Panc1 (cell line): ENCODE data around the gene NR1I3. TPM values are rescaled to one million over a fixed set of nuclear protein-coding genes. Genes with fewer than 3 reads are reported as not detected.

Source experiments
- ATAC-seq: fragments of 200-7000 bp; cut with Tn5 transposase; 2 replicates; pipeline ENCODE4 v1.9.1; 2020; ENCODE audit warnings: mild to moderate bottlenecking, moderate library complexity
- BruUV-seq: library from RNA; stranded (reverse); fragments of 400-500 nt; replicated peaks from 2 replicates; lab custom pipeline; 2021; lab: Mats Ljungman, UMichigan
- CTCF ChIA-PET: fragments of 300-600 bp; sonication (Branson Sonifier 250); formaldehyde crosslinking; loops from one replicate; lab custom pipeline; 2022; ENCODE audit warnings: antibody characterized with exemption; lab: Charles Lee
- POLR2A ChIA-PET: fragments of 300-600 bp; sonication (Branson Sonifier 250); formaldehyde crosslinking; loops from one replicate; lab custom pipeline; 2022; ENCODE audit warnings: antibody characterized with exemption; lab: Charles Lee
- DNase-seq: peaks from one replicate; pipeline ENCODE4 v3.0.0-alpha.2; 2010; ENCODE audit warnings: low read depth, low spot score
- H3K27ac ChIP-seq: 2 replicates; pipeline ENCODE4 v1.5.1; 2011; ENCODE audit warnings: mild to moderate bottlenecking, low read length, inconsistent platforms
- H3K27me3 ChIP-seq: fragments of 200-500 bp; sonication (Bioruptor generic); 2 replicates; pipeline ENCODE4 v1.6.0; 2014; ENCODE audit warnings: low read length, inconsistent platforms; ENCODE audit not compliant: control insufficient read depth, insufficient read depth
- H3K36me3 ChIP-seq: fragments of 200-500 bp; sonication (Bioruptor generic); 2 replicates; pipeline ENCODE4 v1.5.1; 2014; ENCODE audit warnings: inconsistent platforms, mild to moderate bottlenecking, low read length, moderate library complexity; ENCODE audit not compliant: control insufficient read depth, insufficient read depth
- H3K4me1 ChIP-seq: 2 replicates; pipeline ENCODE4 v1.5.1; 2011; ENCODE audit warnings: inconsistent platforms, mild to moderate bottlenecking, low read length, moderate library complexity; ENCODE audit not compliant: control insufficient read depth, insufficient read depth
- H3K4me3 ChIP-seq, 2 experiments: 2 replicates each; pipeline ENCODE4 v1.5.1; 2011 to 2012; ENCODE audit warnings: low read depth in 2 of 2, low read length in 2 of 2, mild to moderate bottlenecking in 2 of 2, inconsistent platforms in 1 of 2, moderate library complexity in 1 of 2
- H3K9me3 ChIP-seq: fragments of 200-500 bp; sonication (Bioruptor generic); 2 replicates; pipeline ENCODE4 v1.5.1; 2014; ENCODE audit warnings: low read depth, mild to moderate bottlenecking, inconsistent platforms, low read length, moderate library complexity; ENCODE audit not compliant: control insufficient read depth, insufficient read depth
- POLR2AphosphoS5 ChIP-seq: IDR thresholded peaks from 2 replicates; pipeline ENCODE4 v1.6.1; 2012; ENCODE audit warnings: mild to moderate bottlenecking, low read depth, low read length, moderate library complexity
- REST ChIP-seq, 2 experiments: IDR thresholded peaks; 2 replicates each; pipeline ENCODE4 v1.6.1; 2011 to 2012; ENCODE audit warnings: low read depth in 2 of 2, control low read depth in 1 of 2, low read length in 1 of 2, mild to moderate bottlenecking in 1 of 2, moderate library complexity in 1 of 2; ENCODE audit not compliant: insufficient read depth in 1 of 2
- SIN3A ChIP-seq: IDR thresholded peaks from 2 replicates; pipeline ENCODE4 v1.6.1; 2012; ENCODE audit warnings: low read depth, mild to moderate bottlenecking, low read length, moderate library complexity, borderline replicate concordance; ENCODE audit not compliant: insufficient read depth
- TCF7L2 ChIP-seq: IDR thresholded peaks from 2 replicates; pipeline ENCODE4 v1.6.1; 2011; ENCODE audit warnings: mild to moderate bottlenecking, low read depth, low read length, inconsistent platforms
- in situ Hi-C: cut with HindIII; loops from 2 replicates; pipeline ENCODE4 v1.10.0; 2016; ENCODE audit warnings: low sequenced_read_pairs, low pct_unique_long_range_greater_than_20kb
- intact Hi-C: fragments of 100-400 bp; cut with micrococcal nuclease; formaldehyde crosslinking; loops from one replicate; pipeline ENCODE4 v1.10.0; 2022; ENCODE audit not compliant: unreplicated experiment
- total RNA-seq: library from RNA; stranded (reverse); gene quantifications from one replicate; pipeline ENCODE4 v1.2.1, GENCODE V29; 2021; ENCODE audit not compliant: unreplicated experiment
- TF ChIP-seq, protein P1 (sequence below): fragments of 450-650 bp; IDR thresholded peaks from 2 replicates; pipeline ENCODE4 v1.5.1; 2017; ENCODE audit warnings: mild to moderate bottlenecking

Gene NR1I3
- total RNA-seq, 1 experiment from 2014 or later: not detected

DNA sequence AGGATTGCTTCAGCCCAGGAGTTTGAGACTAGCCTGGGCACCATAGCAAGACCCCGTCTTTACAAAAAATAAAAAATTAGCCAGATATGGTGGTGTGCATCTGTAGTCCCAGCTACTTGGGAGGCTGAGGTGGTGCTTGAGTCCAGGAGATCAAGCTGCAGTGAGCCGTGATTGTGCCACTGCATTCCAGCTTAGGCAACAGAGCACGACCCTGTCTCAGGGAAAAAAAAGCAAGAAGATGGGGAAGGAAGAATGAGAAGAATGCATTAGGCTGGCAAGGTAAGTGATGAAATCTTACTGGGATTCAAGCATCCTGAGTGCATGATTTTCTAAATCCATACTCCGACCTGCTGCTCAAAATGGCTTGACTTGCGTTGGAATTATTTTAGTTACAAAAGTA is 27.3 kb upstream of the NR1I3 start:
- intact Hi-C loops: no loop called here
- no peaks in the 10 kb centered on the region; the same call in 1 of the 2 replicates for H3K4me1 ChIP-seq
- H3K9me3 ChIP-seq: no peaks in the 10 kb centered on the region
- no peak for ATAC-seq
- H3K36me3 ChIP-seq: no peaks in the 10 kb centered on the region
- H3K27me3 ChIP-seq: peaks cover 12% of the 10 kb centered on the region; the same call in 1 of the 2 replicates
- CTCF ChIA-PET: no interaction called here
- no peak for DNase-seq
- POLR2A ChIA-PET: interaction anchor here (1.0 kb wide), 1 partner anchor 63 kb away, joined by 3 read pairs; the partner anchor contains the start of gene NDUFS2
- BruUV-seq: no TSS peak
- no peak overlapping the region for H3K4me3 ChIP-seq
- H3K27ac ChIP-seq: no peak overlapping the region
- in situ Hi-C loops: no loop called here
- TF ChIP-seq TCF7L2: no peak
- TF ChIP-seq, protein P1, sequence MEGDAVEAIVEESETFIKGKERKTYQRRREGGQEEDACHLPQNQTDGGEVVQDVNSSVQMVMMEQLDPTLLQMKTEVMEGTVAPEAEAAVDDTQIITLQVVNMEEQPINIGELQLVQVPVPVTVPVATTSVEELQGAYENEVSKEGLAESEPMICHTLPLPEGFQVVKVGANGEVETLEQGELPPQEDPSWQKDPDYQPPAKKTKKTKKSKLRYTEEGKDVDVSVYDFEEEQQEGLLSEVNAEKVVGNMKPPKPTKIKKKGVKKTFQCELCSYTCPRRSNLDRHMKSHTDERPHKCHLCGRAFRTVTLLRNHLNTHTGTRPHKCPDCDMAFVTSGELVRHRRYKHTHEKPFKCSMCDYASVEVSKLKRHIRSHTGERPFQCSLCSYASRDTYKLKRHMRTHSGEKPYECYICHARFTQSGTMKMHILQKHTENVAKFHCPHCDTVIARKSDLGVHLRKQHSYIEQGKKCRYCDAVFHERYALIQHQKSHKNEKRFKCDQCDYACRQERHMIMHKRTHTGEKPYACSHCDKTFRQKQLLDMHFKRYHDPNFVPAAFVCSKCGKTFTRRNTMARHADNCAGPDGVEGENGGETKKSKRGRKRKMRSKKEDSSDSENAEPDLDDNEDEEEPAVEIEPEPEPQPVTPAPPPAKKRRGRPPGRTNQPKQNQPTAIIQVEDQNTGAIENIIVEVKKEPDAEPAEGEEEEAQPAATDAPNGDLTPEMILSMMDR: no peak
- no peak for TF ChIP-seq POLR2AphosphoS5

GRCh38 chr1:161261261-161262235 is 23.5 kb upstream of the NR1I3 start:
- Histone ChIP-seq H3K27me3 (peaks cover 22% of the 10 kb centered on the region), H3K4me3 (no peak overlapping the region), H3K36me3 (no peaks in the 10 kb centered on the region), H3K9me3 (no peaks in the 10 kb centered on the region; the same call in 1 of the 2 replicates), H3K27ac (no peak overlapping the region), H3K4me1 (no peaks in the 10 kb centered on the region; the same call in 1 of the 2 replicates)
- BruUV-seq: no TSS peak
- TF ChIP-seq REST (IDR thresholded peaks at IDR 0.05; ENCODE audit: insufficient read depth in 1 of 2, low read depth in 2 of 2, low read length in 1 of 2) (peak in 1 of 2 experiments; percentile 47; a peak in 1 of 4 replicates), TCF7L2 (no peak), SIN3A (no peak)
- TF ChIP-seq, protein P1: no peak
- DNase-seq (no peak), ATAC-seq (0 out of 2 replicates have a peak, but pooled peaks have one; percentile 12)
- in situ Hi-C loops (no loop called here), intact Hi-C loops (no loop called here)
- POLR2A ChIA-PET: interaction anchor here (0.7 kb wide), 1 partner anchor 111 kb away, joined by 3 read pairs; no protein-coding TSS in a partner anchor
- CTCF ChIA-PET: no interaction called here
